T47D (cell line): ENCODE data around the gene PHYKPL.

ENCODE experiments used
- DNase-seq, 2 experiments: peaks; one replicate each; pipeline versions ENCODE4 v3.0.0 to v3.0.0-alpha.2; 2011 to 2012; ENCODE audit warnings: low read depth in 1 of 2, low spot score in 1 of 2
- JUND ChIP-seq: IDR thresholded peaks from 2 replicates; pipeline ENCODE4 v1.6.1; 2012; ENCODE audit warnings: low read depth
- in situ Hi-C: cut with HindIII; loops from 2 replicates; pipeline ENCODE4 v1.10.0; 2016; ENCODE audit warnings: low sequenced_read_pairs, low pct_unique_long_range_greater_than_20kb

The PHYKPL gene

DNA sequence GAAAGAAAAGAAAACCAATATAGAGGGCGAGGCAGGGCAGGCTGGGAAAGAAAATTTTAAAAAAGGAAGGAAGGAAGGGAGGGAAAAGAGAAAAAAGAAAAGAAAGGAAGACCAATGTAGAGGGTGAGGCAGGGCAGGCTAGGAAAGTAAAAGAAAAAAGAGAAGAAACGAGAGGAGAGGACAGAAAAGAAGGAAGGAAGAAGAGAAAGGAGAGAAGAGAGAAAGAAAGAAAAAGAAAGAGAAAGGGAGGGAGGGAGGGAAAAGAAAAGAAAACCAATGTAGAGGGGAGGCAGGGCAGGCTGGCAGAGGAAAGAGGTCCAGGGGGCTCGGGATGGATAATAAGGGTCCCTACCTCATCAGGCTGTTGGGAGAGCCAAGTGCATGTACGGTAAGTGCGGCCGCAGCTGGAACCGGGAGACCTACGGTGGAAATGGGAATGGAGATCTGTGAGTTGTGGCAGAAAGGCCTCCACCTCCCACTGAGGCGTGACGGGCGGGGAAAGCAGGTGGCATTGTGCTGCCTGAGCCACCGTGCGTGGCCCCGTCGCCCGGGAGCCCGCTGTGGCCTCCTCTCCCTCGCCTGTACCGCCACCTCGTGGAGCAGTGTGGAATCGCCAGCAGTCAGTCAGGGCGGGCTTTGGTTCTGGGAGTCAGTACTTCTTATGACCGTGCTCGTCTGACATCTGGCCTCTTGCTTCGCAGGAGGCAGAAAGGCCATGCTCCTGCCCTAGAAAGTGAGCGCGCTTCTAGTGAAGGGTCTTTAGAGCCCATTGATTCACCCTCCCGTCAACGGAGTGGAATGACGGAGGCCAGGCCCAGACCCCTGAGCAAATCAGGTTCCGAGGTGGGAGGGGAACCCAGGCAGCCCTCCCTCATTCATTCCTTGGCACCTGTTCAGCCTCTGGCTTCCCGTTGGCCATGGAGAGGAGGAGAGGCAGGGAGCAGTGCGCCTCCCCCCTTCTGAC is 68.5 kb downstream of the PHYKPL start:
- in situ Hi-C loops, result no loop called here
- peak; percentile 91 to 94 for DNase-seq
- no peak for TF ChIP-seq JUND

DNA sequence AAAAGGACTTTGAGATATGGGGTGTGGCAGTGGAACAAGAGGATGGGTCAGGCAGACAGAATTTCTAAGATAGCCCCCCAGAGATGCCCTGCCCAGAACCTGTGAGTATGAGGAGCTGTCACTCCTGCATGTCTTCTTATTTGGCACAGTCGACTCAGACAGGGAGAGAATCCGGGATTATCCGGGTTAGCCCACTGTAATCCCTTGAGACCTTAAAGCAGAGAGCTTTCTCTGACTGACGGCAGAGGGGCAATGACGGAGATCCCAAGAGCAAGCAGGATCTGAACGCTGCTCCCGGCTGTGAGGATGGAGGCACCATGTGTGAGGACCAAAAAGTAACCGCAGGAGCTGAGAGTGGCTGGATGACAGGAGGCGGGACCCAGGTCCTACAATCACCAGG is 70.1 kb downstream of the PHYKPL start:
- no peak for TF ChIP-seq JUND
- no peak for DNase-seq
- in situ Hi-C loops, result no loop called here

DNA sequence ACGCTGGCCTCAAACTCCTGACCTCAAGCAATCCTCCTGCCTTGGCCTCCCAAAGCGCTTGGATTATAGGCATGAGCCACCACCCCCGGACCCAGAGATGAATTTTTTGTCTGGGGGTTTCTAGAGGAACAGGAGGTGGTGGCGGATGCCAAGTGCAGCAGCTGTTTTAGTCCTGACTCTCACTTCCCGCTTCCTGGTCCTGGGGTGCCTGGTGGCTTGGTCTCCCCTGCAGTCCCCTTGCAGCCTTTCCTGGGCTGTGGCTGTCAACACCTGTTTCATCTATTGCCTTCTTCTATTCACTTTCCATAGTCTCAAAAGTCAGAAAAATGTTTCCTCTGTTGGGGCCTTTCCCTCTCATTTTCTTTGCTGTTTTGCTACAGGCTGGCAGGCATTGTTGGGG is 72.4 kb downstream of the PHYKPL start:
- TF ChIP-seq JUND, result no peak
- in situ Hi-C loops, result no loop called here
- DNase-seq, result no peak
